GM18861 (cell line): ENCODE measurements around the gene CORO2B.

ENCODE experiments used
- ATAC-seq: cut with Tn5 transposase; IDR thresholded peaks from one replicate; pipeline ENCODE4 v1.9.1; 2021; ENCODE audit not compliant: unreplicated experiment

Gene CORO2B

GRCh38 chr15:68578980-68579935 lies at the start of gene CORO2B:
Gene CORO2B (plus strand): TSS chr15:68578993. CDS start chr15:68579263, 270 bp downstream.
- ATAC-seq, result no peak

GRCh38 chr15:68531387-68532179 lies 47.2 kb upstream of the CORO2B start:
- no peak for ATAC-seq

- no peak for ATAC-seq
These were observed 42.3 kb upstream of the CORO2B start for GRCh38 chr15:68536331-68537095.

- ATAC-seq, result no peak
These were observed 41.7 kb upstream of the CORO2B start for GRCh38 chr15:68537097-68537496.

- no peak for ATAC-seq
These were observed 41.3 kb upstream of the CORO2B start for GRCh38 chr15:68537506-68537905.

GRCh38 chr15:68538311-68538710 lies 40.5 kb upstream of the CORO2B start:
- ATAC-seq, result no peak

- no peak for ATAC-seq
These were observed 37.0 kb upstream of the CORO2B start for GRCh38 chr15:68541743-68542142.

- ATAC-seq, result no peak
These were observed 36.4 kb upstream of the CORO2B start for GRCh38 chr15:68542348-68542747.

GRCh38 chr15:68542771-68543164 lies 36.0 kb upstream of the CORO2B start:
- ATAC-seq, result no peak

GRCh38 chr15:68543165-68544008 lies 35.4 kb upstream of the CORO2B start:
- no peak for ATAC-seq

GRCh38 chr15:68546318-68546717 lies 32.5 kb upstream of the CORO2B start:
- ATAC-seq, result no peak

- ATAC-seq, result no peak
These were observed 30.4 kb upstream of the CORO2B start for GRCh38 chr15:68548364-68548763.

- no peak for ATAC-seq
These were observed 28.8 kb upstream of the CORO2B start for GRCh38 chr15:68550004-68550403.

GRCh38 chr15:68550498-68551295 lies 28.1 kb upstream of the CORO2B start:
- ATAC-seq, result no peak

GRCh38 chr15:68551296-68551635 lies 27.5 kb upstream of the CORO2B start:
- no peak for ATAC-seq

GRCh38 chr15:68552344-68552743 lies 26.4 kb upstream of the CORO2B start:
- ATAC-seq, result no peak

GRCh38 chr15:68552773-68553172 lies 26.0 kb upstream of the CORO2B start:
- ATAC-seq, result no peak

- no peak for ATAC-seq
These were observed 25.3 kb upstream of the CORO2B start for GRCh38 chr15:68553314-68553993.
